CD8-positive, alpha-beta memory T cell (primary cell): ENCODE measurements around the gene CDT1. TPM values are rescaled to one million over a fixed set of nuclear protein-coding genes. Genes with fewer than 3 reads are reported as not detected.

Source experiments
- CTCF ChIA-PET: fragments of 350-600 bp; sonication (Branson Sonifier 250); formaldehyde crosslinking; loops from one replicate; lab custom pipeline; 2021; ENCODE audit warnings: antibody characterized with exemption; lab: Charles Lee
- POLR2A ChIA-PET: fragments of 350-600 bp; sonication (Branson Sonifier 250); formaldehyde crosslinking; loops from one replicate; lab custom pipeline; 2021; ENCODE audit warnings: antibody characterized with exemption; lab: Charles Lee
- DNase-seq, 5 donors: peaks; one replicate each; pipeline versions ENCODE4 v3.0.0 to v3.0.0-alpha.2; 2020 to 2022; ENCODE audit warnings: mixed read lengths in 1 of 5
- H3K27ac ChIP-seq: one replicate; pipeline ENCODE4 v1.7.0; 2013; ENCODE audit warnings: low read depth, mild to moderate bottlenecking, low read length, moderate library complexity
- H3K27me3 ChIP-seq: 2 replicates; pipeline ENCODE4 v1.7.0; 2013; ENCODE audit warnings: low read length, mild to moderate bottlenecking; ENCODE audit not compliant: insufficient read depth, poor library complexity, severe bottlenecking
- H3K36me3 ChIP-seq: 2 replicates; pipeline ENCODE4 v1.7.0; 2013; ENCODE audit warnings: mild to moderate bottlenecking, low read length, moderate library complexity; ENCODE audit not compliant: insufficient read depth
- H3K4me1 ChIP-seq: 2 replicates; pipeline ENCODE4 v1.7.0; 2013; ENCODE audit warnings: mild to moderate bottlenecking, low read length, moderate library complexity; ENCODE audit not compliant: insufficient read depth
- H3K4me3 ChIP-seq: 2 replicates; pipeline ENCODE4 v1.7.0; 2013; ENCODE audit warnings: mild to moderate bottlenecking, low read length
- H3K9me3 ChIP-seq: 2 replicates; pipeline ENCODE4 v1.7.0; 2013; ENCODE audit warnings: mild to moderate bottlenecking, low read length
- H3K27ac Mint-ChIP-seq, 8 donors: one replicate each; pipeline ENCODE4 v1.8.0; 2020 to 2021; ENCODE audit warnings: mixed read lengths in 8 of 8, mild to moderate bottlenecking in 6 of 8, inconsistent platforms in 3 of 8, moderate library complexity in 3 of 8
- H3K27me3 Mint-ChIP-seq, 2 donors: one replicate each; pipeline ENCODE4 v1.8.0; 2020 to 2021; ENCODE audit warnings: mixed read lengths in 2 of 2, mild to moderate bottlenecking in 1 of 2, moderate library complexity in 1 of 2
- H3K36me3 Mint-ChIP-seq, 3 donors: one replicate each; pipeline ENCODE4 v1.8.0; 2020 to 2021; ENCODE audit warnings: mixed read lengths in 3 of 3, inconsistent platforms in 1 of 3, mild to moderate bottlenecking in 1 of 3
- H3K4me1 Mint-ChIP-seq, 3 donors: one replicate each; pipeline ENCODE4 v1.8.0; 2020 to 2021; ENCODE audit warnings: mixed read lengths in 3 of 3, inconsistent platforms in 1 of 3, mild to moderate bottlenecking in 1 of 3
- H3K4me3 Mint-ChIP-seq, 7 donors: one replicate each; pipeline ENCODE4 v1.8.0; 2020 to 2021; ENCODE audit warnings: mixed read lengths in 7 of 7, mild to moderate bottlenecking in 6 of 7, moderate library complexity in 4 of 7, inconsistent platforms in 2 of 7
- H3K9me3 Mint-ChIP-seq, 5 donors: one replicate each; pipeline ENCODE4 v1.8.0; 2020 to 2022; ENCODE audit warnings: mixed read lengths in 5 of 5, mild to moderate bottlenecking in 3 of 5, moderate library complexity in 2 of 5, inconsistent platforms in 1 of 5
- polyA plus RNA-seq: library from polyadenylated mRNA; unstranded; fragments of 300-500 nt; fragmentation: Illumina TruSeq; gene quantifications from one replicate; pipeline ENCODE4 v1.2.3, GENCODE V29; 2021
- total RNA-seq, 2 experiments: library from RNA; stranded (reverse); gene quantifications; one replicate each; pipeline ENCODE4 v1.2.3, GENCODE V29; 2021

Gene CDT1
- total and polyA plus RNA-seq, 3 experiments from 2014 or later = 0.26 to 106 (median 97.6) TPM

- Histone ChIP-seq H3K4me3 (no peak overlapping the region), H3K36me3 (no peaks in the 10 kb centered on the region), H3K4me1 (peaks cover 54% of the 10 kb centered on the region), H3K9me3 (no peaks in the 10 kb centered on the region), H3K27ac (no peak overlapping the region), H3K27me3 (no peaks in the 10 kb centered on the region)
- Mint-ChIP-seq H3K4me1 (peaks cover 16 to 67% (median 36%) of the 10 kb centered on the region in 3 donors), H3K27ac (peak overlapping the region in 4 of 8 donors; percentile 59 to 94 (median 84)), H3K36me3 (no peaks in the 10 kb centered on the region), H3K4me3 (no peak overlapping the region), H3K27me3 (no peaks in the 10 kb centered on the region), H3K9me3 (no peaks in the 10 kb centered on the region)
- ChIA-PET CTCF (interaction anchor here (2.1 kb wide), 1 partner anchor 8 kb away, joined by 8 read pairs; no protein-coding TSS in a partner anchor), POLR2A (interaction anchor here (1.1 to 1.3 kb wide), 2 partner anchors 9 to 425 kb away, joined by 3 read pairs; partner anchors contain the start of gene ZNF778)
- no peak for DNase-seq
Observed at GRCh38 chr16:88792078-88792550, 11.5 kb upstream of the CDT1 start.

GRCh38 chr16:88792668-88793250 lies 10.8 kb upstream of the CDT1 start:
- ChIA-PET POLR2A (interaction anchor here (1.1 to 1.6 kb wide), 4 partner anchors 8 to 425 kb away, joined by 3 to 11 read pairs (median 4); partner anchors contain the start of genes PIEZO1 and ZNF778), CTCF (interaction anchor here (0.7 to 2.9 kb wide), 7 partner anchors 8 to 159 kb away, joined by 3 to 11 read pairs (median 3); partner anchors contain the start of genes APRT, CDT1 and PIEZO1)

GRCh38 chr16:88793251-88793954 lies 10.2 kb upstream of the CDT1 start:
- Histone ChIP-seq H3K4me1 (peaks cover 54% of the 10 kb centered on the region), H3K27ac (no peak overlapping the region), H3K36me3 (no peaks in the 10 kb centered on the region), H3K27me3 (no peaks in the 10 kb centered on the region), H3K4me3 (no peak overlapping the region), H3K9me3 (no peaks in the 10 kb centered on the region)
- CTCF ChIA-PET = interaction anchor here (0.7 to 2.9 kb wide), 8 partner anchors 8 to 160 kb away, joined by 3 to 11 read pairs (median 3); partner anchors contain the start of genes APRT, CDT1 and PIEZO1
- no peak for DNase-seq
- Mint-ChIP-seq H3K36me3 (no peaks in the 10 kb centered on the region), H3K9me3 (no peaks in the 10 kb centered on the region), H3K4me3 (peak overlapping the region in 1 of 7 donors; percentile 69), H3K27me3 (no peaks in the 10 kb centered on the region), H3K27ac (peak overlapping the region in 5 of 8 donors; percentile 57 to 94 (median 68)), H3K4me1 (peaks cover 16 to 67% (median 36%) of the 10 kb centered on the region in 3 donors)
- POLR2A ChIA-PET = interaction anchor here (0.9 to 1.6 kb wide), 5 partner anchors 8 to 424 kb away, joined by 3 to 11 read pairs (median 4); partner anchors contain the start of genes PIEZO1 and ZNF778

More at GRCh38 chr16:88792668-88793250, 10.8 kb upstream of the CDT1 start:
- no peaks in the 10 kb centered on the region for H3K36me3 Mint-ChIP-seq
- H3K4me3 Mint-ChIP-seq = peak overlapping the region in 3 of 7 donors; percentile 25 to 74 (median 36)
- H3K27ac Mint-ChIP-seq = peak overlapping the region in 6 of 8 donors; percentile 29 to 94 (median 77)
- no peak for DNase-seq
- H3K27me3 Mint-ChIP-seq = no peaks in the 10 kb centered on the region
- no peak overlapping the region for H3K4me3 ChIP-seq
- H3K27ac ChIP-seq = no peak overlapping the region
- peaks cover 16 to 67% (median 36%) of the 10 kb centered on the region in 3 donors for H3K4me1 Mint-ChIP-seq
- no peaks in the 10 kb centered on the region for H3K36me3 ChIP-seq
- H3K9me3 ChIP-seq = no peaks in the 10 kb centered on the region
- H3K27me3 ChIP-seq = no peaks in the 10 kb centered on the region
- peaks cover 54% of the 10 kb centered on the region for H3K4me1 ChIP-seq
- H3K9me3 Mint-ChIP-seq = no peaks in the 10 kb centered on the region

GRCh38 chr16:88796278-88796677 lies 7.3 kb upstream of the CDT1 start:
- Mint-ChIP-seq H3K27ac (peak overlapping the region in 4 of 8 donors; percentile 35 to 66 (median 54)), H3K9me3 (no peaks in the 10 kb centered on the region), H3K27me3 (no peaks in the 10 kb centered on the region), H3K4me3 (no peak overlapping the region), H3K36me3 (no peaks in the 10 kb centered on the region), H3K4me1 (peaks cover 6 to 72% (median 25%) of the 10 kb centered on the region in 3 donors)
- Histone ChIP-seq H3K4me1 (peaks cover 52% of the 10 kb centered on the region), H3K27me3 (no peaks in the 10 kb centered on the region), H3K27ac (no peak overlapping the region), H3K4me3 (no peak overlapping the region), H3K9me3 (no peaks in the 10 kb centered on the region), H3K36me3 (no peaks in the 10 kb centered on the region)
- no peak for DNase-seq
- CTCF ChIA-PET = interaction anchor here (1.1 to 1.6 kb wide), 5 partner anchors 10 to 18 kb away, joined by 3 to 5 read pairs (median 3); partner anchors contain the start of gene APRT
- POLR2A ChIA-PET = no interaction called here

GRCh38 chr16:88798073-88798472 lies 5.5 kb upstream of the CDT1 start:
- H3K27me3 ChIP-seq = no peaks in the 10 kb centered on the region
- H3K36me3 ChIP-seq = no peaks in the 10 kb centered on the region
- Mint-ChIP-seq H3K36me3 (peaks cover 0 to 1% (median 0%) of the 10 kb centered on the region in 3 donors), H3K27ac (no peak overlapping the region), H3K4me3 (no peak overlapping the region), H3K27me3 (no peaks in the 10 kb centered on the region), H3K4me1 (peaks cover 10 to 63% (median 20%) of the 10 kb centered on the region in 3 donors), H3K9me3 (peaks cover 0 to 2% (median 0%) of the 10 kb centered on the region in 5 donors)
- no peak overlapping the region for H3K4me3 ChIP-seq
- CTCF ChIA-PET = no interaction called here
- H3K27ac ChIP-seq = no peak overlapping the region
- no peak for DNase-seq
- no peaks in the 10 kb centered on the region for H3K9me3 ChIP-seq
- peaks cover 34% of the 10 kb centered on the region for H3K4me1 ChIP-seq
- POLR2A ChIA-PET = no interaction called here

GRCh38 chr16:88798772-88799455 lies 4.7 kb upstream of the CDT1 start:
- H3K27me3 Mint-ChIP-seq = no peaks in the 10 kb centered on the region
- H3K4me1 ChIP-seq = peaks cover 31% of the 10 kb centered on the region
- H3K4me1 Mint-ChIP-seq = peaks cover 10 to 54% (median 20%) of the 10 kb centered on the region in 3 donors
- H3K9me3 ChIP-seq = no peaks in the 10 kb centered on the region
- H3K36me3 ChIP-seq = no peaks in the 10 kb centered on the region
- peaks cover 0 to 1% (median 0%) of the 10 kb centered on the region in 3 donors for H3K36me3 Mint-ChIP-seq
- peaks cover 0 to 2% (median 0%) of the 10 kb centered on the region in 5 donors for H3K9me3 Mint-ChIP-seq
- ChIA-PET CTCF (interaction anchor here (1.1 to 3.4 kb wide), 3 partner anchors 12 to 15 kb away, joined by 4 to 18 read pairs (median 6); partner anchors contain the start of gene APRT), POLR2A (no interaction called here)
- peak overlapping the region in 1 of 8 donors; percentile 60 for H3K27ac Mint-ChIP-seq
- H3K4me3 Mint-ChIP-seq = no peak overlapping the region
- H3K27me3 ChIP-seq = no peaks in the 10 kb centered on the region
- DNase-seq = no peak
- H3K4me3 ChIP-seq = no peak overlapping the region
- no peak overlapping the region for H3K27ac ChIP-seq

- H3K4me1 Mint-ChIP-seq = peaks cover 10 to 53% (median 18%) of the 10 kb centered on the region in 3 donors
- Histone ChIP-seq H3K4me1 (peaks cover 32% of the 10 kb centered on the region), H3K27me3 (no peaks in the 10 kb centered on the region), H3K36me3 (no peaks in the 10 kb centered on the region), H3K4me3 (no peak overlapping the region), H3K9me3 (no peaks in the 10 kb centered on the region), H3K27ac (peak overlapping the region; percentile 47)
- CTCF ChIA-PET = interaction anchor here (0.6 to 3.4 kb wide), 4 partner anchors 11 to 208 kb away, joined by 3 to 18 read pairs (median 5); partner anchors contain the start of gene APRT
- H3K27me3 Mint-ChIP-seq = no peaks in the 10 kb centered on the region
- peaks cover 0 to 1% (median 0%) of the 10 kb centered on the region in 3 donors for H3K36me3 Mint-ChIP-seq
- POLR2A ChIA-PET = interaction anchor here (0.9 kb wide), 1 partner anchor 9 kb away, joined by 3 read pairs; no protein-coding TSS in a partner anchor
- peak overlapping the region in 2 of 8 donors; percentile 9 to 36 for H3K27ac Mint-ChIP-seq
- peak overlapping the region in 2 of 7 donors; percentile 21 to 73 for H3K4me3 Mint-ChIP-seq
- DNase-seq = peak in 2 of 5 donors; percentile 25 to 69
- peaks cover 0 to 2% (median 0%) of the 10 kb centered on the region in 5 donors for H3K9me3 Mint-ChIP-seq
Observed at GRCh38 chr16:88799569-88800276, 3.9 kb upstream of the CDT1 start.
